HepG2 (cell line): ENCODE measurements around the gene SOS2. TPM values are rescaled to one million over a fixed set of nuclear protein-coding genes. Genes with fewer than 3 reads are reported as not detected.

Experiments
- IRX3 ChIP-seq: sonication (generic); formaldehyde crosslinking; IDR thresholded peaks from 2 replicates; pipeline ENCODE4 v1.8.1; 2023; ENCODE audit warnings: mild to moderate bottlenecking, low read depth, missing genetic modification reagents, borderline replicate concordance
- JUNB ChIP-seq: sonication (generic); formaldehyde crosslinking; IDR thresholded peaks from 2 replicates; pipeline ENCODE4 v1.8.0; 2022; ENCODE audit warnings: missing genetic modification reagents, mild to moderate bottlenecking, borderline replicate concordance
- KLF16 ChIP-seq, 2 experiments: sonication (generic) in 1 of 2; formaldehyde crosslinking in 1 of 2; IDR thresholded peaks; 2 replicates each; pipeline versions ENCODE4 v1.6.1 to v1.8.0; 2016 to 2023; ENCODE audit warnings: missing genetic modification reagents in 2 of 2, missing compliant biosample characterization in 1 of 2
- POLR2A ChIP-seq, 2 experiments: IDR thresholded peaks; 2 replicates each; pipeline ENCODE4 v1.6.1; 2011; ENCODE audit warnings: low read depth in 2 of 2, low read length in 2 of 2, mild to moderate bottlenecking in 1 of 2, moderate library complexity in 1 of 2; ENCODE audit not compliant: insufficient read depth in 1 of 2
- PRMT3 ChIP-seq: sonication (generic); formaldehyde crosslinking; IDR thresholded peaks from 2 replicates; pipeline ENCODE4 v1.8.1; 2022; ENCODE audit warnings: low read depth, mild to moderate bottlenecking, moderate library complexity, missing genetic modification reagents, borderline replicate concordance
- RAD51 ChIP-seq: fragments of 450-650 bp; IDR thresholded peaks from 2 replicates; pipeline ENCODE4 v1.6.1; 2016; ENCODE audit warnings: borderline replicate concordance
- SP1 ChIP-seq, 2 experiments: fragments of 450-650 bp in 1 of 2; sonication (generic) in 1 of 2; formaldehyde crosslinking in 1 of 2; IDR thresholded peaks; 2 replicates each; pipeline versions ENCODE4 v1.4.0 to v1.6.1; 2016 to 2020; ENCODE audit warnings: missing genetic modification reagents in 1 of 2
- TEAD3 ChIP-seq: optimal IDR thresholded peaks from 2 replicates; pipeline ENCODE3; 2016; ENCODE audit warnings: borderline replicate concordance
- ZBTB2 ChIP-seq: sonication (generic); formaldehyde crosslinking; IDR thresholded peaks from 2 replicates; pipeline ENCODE4 v1.8.0; 2022; ENCODE audit warnings: low read depth, missing genetic modification reagents
- ZNF281 ChIP-seq: sonication (generic); formaldehyde crosslinking; IDR thresholded peaks from 2 replicates; pipeline ENCODE4 v1.4.0; 2020; ENCODE audit warnings: missing genetic modification reagents, borderline replicate concordance
- ZNF3 ChIP-seq: IDR thresholded peaks from 2 replicates; pipeline ENCODE4 v1.7.0; 2017; ENCODE audit warnings: inconsistent platforms
- ZNF367 ChIP-seq: sonication (generic); formaldehyde crosslinking; IDR thresholded peaks from 2 replicates; pipeline ENCODE4 v1.4.0; 2020; ENCODE audit warnings: missing genetic modification reagents, borderline replicate concordance
- ZNF768 ChIP-seq: sonication (generic); formaldehyde crosslinking; IDR thresholded peaks from 2 replicates; pipeline ENCODE4 v1.4.0; 2020; ENCODE audit warnings: missing genetic modification reagents
- polyA plus RNA-seq, 8 experiments: library from polyadenylated mRNA; depleted of rRNA in 3 of 8; stranded (reverse) in 7 of 8; unstranded in 1 of 8; fragments of >200 nt; fragmentation: Illumina TruSeq in 4 of 8; extraction: Trizol in 4 of 8; gene quantifications; 2 replicates each; pipeline versions ENCODE4 v1.2.1 to v1.2.3, GENCODE V29; 2011 to 2016; ENCODE audit warnings: low read depth in 4 of 8, missing spikeins in 1 of 8, mixed read lengths in 1 of 8; ENCODE audit not compliant: insufficient read depth in 1 of 8
- total RNA-seq, 5 experiments: library from RNA; depleted of rRNA; stranded (reverse); fragments of >200 nt; fragmentation: Illumina TruSeq; extraction: Trizol; gene quantifications; 2 replicates each; pipeline ENCODE4 v1.2.3, GENCODE V29; 2016; ENCODE audit warnings: low read depth in 1 of 5
- TF ChIP-seq, protein P1 (sequence below): sonication (generic); formaldehyde crosslinking; IDR thresholded peaks from one replicate; pipeline ENCODE4 v1.5.1; 2020; ENCODE audit warnings: mild to moderate bottlenecking, missing genetic modification reagents; ENCODE audit errors: not compliant biosample characterization
- TF ChIP-seq, protein P2 (sequence below): sonication (generic); formaldehyde crosslinking; IDR thresholded peaks from 2 replicates; pipeline ENCODE4 v1.8.0; 2022; ENCODE audit warnings: missing genetic modification reagents, mild to moderate bottlenecking, inconsistent platforms, borderline replicate concordance

The SOS2 gene
- total and polyA plus RNA-seq, 2 of the 13 experiments (the other 11 are each of a cell fraction or from before 2014, with no cell fraction given) = 9.3 to 12.1 TPM

DNA sequence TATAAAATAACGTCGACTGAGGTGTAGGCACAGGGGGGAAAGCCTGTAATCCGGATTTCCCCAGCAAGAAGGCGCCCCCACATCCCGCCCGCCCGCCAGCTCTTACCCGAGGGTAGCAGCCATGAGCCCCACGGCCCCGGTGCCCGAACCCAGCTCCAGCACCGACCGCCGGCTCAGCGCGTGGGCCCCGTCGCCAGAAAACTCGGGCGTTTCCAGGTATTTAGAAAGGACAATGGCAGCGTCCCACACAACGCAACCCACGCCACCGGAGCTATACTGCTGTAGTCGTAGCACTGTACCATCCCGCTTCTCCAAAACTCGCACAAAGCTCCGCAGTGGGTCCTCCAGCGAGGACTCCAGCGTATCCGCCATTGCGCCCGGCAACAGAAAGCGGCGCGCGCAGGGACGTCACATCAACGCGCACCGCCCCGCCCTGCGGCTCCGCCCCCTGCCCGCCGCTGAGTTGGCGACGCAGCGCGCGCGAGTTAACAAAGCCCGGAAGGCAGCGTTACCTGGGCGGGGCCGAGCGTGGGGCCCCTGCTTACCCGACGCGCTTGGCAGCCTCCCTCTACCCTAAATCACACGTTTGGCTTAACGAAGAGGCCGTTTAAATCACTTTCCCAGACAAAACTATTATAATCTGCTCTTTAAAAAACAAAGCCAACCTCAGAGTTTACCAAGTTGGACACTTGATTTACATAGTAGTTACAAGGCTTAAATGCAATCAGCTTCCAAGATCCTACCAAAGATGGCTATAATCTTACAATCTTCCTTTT lies 115.0 kb downstream of the SOS2 start, which contains the start of gene VCPKMT (continued):
- TF ChIP-seq, protein P1, sequence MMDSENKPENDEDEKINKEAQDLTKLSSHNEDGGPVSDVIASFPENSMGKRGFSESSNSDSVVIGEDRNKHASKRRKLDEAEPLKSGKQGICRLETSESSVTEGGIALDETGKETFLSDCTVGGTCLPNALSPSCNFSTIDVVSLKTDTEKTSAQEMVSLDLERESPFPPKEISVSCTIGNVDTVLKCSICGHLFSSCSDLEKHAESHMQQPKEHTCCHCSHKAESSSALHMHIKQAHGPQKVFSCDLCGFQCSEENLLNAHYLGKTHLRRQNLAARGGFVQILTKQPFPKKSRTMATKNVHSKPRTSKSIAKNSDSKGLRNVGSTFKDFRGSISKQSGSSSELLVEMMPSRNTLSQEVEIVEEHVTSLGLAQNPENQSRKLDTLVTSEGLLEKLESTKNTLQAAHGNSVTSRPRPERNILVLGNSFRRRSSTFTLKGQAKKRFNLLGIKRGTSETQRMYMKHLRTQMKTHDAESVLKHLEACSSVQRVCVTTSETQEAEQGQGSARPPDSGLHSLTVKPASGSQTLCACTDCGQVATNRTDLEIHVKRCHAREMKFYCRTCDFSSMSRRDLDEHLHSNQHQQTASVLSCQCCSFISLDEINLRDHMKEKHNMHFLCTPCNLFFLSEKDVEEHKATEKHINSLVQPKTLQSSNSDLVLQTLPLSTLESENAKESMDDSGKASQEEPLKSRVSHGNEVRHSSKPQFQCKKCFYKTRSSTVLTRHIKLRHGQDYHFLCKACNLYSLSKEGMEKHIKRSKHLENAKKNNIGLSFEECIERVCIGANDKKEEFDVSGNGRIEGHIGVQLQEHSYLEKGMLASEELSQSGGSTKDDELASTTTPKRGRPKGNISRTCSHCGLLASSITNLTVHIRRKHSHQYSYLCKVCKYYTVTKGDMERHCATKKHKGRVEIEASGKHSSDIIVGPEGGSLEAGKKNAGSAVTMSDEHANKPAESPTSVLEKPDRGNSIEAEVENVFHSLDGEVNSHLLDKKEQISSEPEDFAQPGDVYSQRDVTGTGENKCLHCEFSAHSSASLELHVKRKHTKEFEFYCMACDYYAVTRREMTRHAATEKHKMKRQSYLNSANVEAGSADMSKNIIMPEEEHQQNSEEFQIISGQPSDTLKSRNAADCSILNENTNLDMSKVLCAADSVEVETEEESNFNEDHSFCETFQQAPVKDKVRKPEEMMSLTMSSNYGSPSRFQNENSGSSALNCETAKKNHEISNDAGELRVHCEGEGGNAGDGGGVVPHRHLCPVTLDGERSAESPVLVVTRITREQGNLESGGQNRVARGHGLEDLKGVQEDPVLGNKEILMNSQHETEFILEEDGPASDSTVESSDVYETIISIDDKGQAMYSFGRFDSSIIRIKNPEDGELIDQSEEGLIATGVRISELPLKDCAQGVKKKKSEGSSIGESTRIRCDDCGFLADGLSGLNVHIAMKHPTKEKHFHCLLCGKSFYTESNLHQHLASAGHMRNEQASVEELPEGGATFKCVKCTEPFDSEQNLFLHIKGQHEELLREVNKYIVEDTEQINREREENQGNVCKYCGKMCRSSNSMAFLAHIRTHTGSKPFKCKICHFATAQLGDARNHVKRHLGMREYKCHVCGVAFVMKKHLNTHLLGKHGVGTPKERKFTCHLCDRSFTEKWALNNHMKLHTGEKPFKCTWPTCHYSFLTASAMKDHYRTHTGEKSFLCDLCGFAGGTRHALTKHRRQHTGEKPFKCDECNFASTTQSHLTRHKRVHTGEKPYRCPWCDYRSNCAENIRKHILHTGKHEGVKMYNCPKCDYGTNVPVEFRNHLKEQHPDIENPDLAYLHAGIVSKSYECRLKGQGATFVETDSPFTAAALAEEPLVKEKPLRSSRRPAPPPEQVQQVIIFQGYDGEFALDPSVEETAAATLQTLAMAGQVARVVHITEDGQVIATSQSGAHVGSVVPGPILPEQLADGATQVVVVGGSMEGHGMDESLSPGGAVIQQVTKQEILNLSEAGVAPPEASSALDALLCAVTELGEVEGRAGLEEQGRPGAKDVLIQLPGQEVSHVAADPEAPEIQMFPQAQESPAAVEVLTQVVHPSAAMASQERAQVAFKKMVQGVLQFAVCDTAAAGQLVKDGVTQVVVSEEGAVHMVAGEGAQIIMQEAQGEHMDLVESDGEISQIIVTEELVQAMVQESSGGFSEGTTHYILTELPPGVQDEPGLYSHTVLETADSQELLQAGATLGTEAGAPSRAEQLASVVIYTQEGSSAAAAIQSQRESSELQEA = peak; percentile 73
- TF ChIP-seq SP1 (IDR thresholded peaks at IDR 0.05) (no peak), SP1 (CRISPR knock-in tag; IDR thresholded peaks at IDR 0.05) (peak; percentile 99), ZNF768 (peak; percentile 57; the same call in 1 of the 2 replicates), IRX3 (CRISPR knock-in tag) (no peak), POLR2A (IDR thresholded peaks at IDR 0.05; ENCODE audit: insufficient read depth in 1 of 2, low read depth in 2 of 2, low read length in 2 of 2) (peak; percentile 88 to 96), ZBTB2 (no peak), KLF16 (CRISPR knock-in tag; IDR thresholded peaks at IDR 0.05) (peak in 1 of 2 experiments; percentile 69; a peak in 1 of 4 replicates), ZNF3 (CRISPR knock-in tag) (no peak), JUNB (CRISPR knock-in tag) (no peak), ZNF367 (CRISPR knock-in tag) (no peak), PRMT3 (CRISPR knock-in tag) (no peak), ZNF281 (no peak), RAD51 (no peak), TEAD3 (CRISPR knock-in tag) (peak; percentile 60)
- TF ChIP-seq, protein P2, sequence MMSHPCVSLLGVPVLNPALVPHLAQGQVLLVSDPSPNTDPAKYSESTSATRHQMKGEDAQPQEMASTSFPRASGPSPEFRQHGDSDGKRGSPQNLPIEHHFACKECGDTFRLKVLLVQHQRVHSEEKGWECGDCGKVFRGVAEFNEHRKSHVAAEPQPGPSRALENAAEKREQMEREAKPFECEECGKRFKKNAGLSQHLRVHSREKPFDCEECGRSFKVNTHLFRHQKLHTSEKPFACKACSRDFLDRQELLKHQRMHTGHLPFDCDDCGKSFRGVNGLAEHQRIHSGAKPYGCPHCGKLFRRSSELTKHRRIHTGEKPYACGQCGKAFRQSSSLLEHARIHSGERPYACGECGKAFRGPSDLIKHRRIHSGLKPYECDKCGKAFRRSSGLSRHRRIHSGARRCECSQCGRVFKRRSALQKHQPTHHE (CRISPR knock-in tag) = no peak
